Large intestine (tissue), 12 donors: ENCODE data around the gene DKC1. TPM values are rescaled to one million over a fixed set of nuclear protein-coding genes. Genes with fewer than 3 reads are reported as not detected.

ENCODE experiments used
- DNase-seq, 2 donors: peaks; one replicate each; pipeline versions ENCODE4 v3.0.0 to v3.0.0-alpha.2; 2013
- H3K27ac ChIP-seq: one replicate; pipeline ENCODE4 v1.5.1; 2013; ENCODE audit warnings: low read length
- H3K27me3 ChIP-seq: 2 replicates; pipeline ENCODE4 v1.6.1; 2013; ENCODE audit warnings: low read length; ENCODE audit not compliant: control insufficient read depth, insufficient read depth
- H3K36me3 ChIP-seq: 2 replicates; pipeline ENCODE4 v1.6.1; 2013; ENCODE audit warnings: low read length; ENCODE audit not compliant: control insufficient read depth, insufficient read depth
- H3K4me1 ChIP-seq: one replicate; pipeline ENCODE4 v1.6.1; 2013; ENCODE audit warnings: low read length; ENCODE audit not compliant: control insufficient read depth, insufficient read depth
- H3K4me3 ChIP-seq: one replicate; pipeline ENCODE4 v1.5.1; 2013; ENCODE audit warnings: low read length
- H3K9me3 ChIP-seq: one replicate; pipeline ENCODE4 v1.6.1; 2013; ENCODE audit warnings: mild to moderate bottlenecking, low read depth, low read length, moderate library complexity; ENCODE audit not compliant: control insufficient read depth
- WGBS: methylation state at CpG from one replicate; pipeline ENCODE4 v1.1.5; 2013; ENCODE audit warnings: low lambda C conversion rate; ENCODE audit not compliant: insufficient coverage; 5-methylcytosine and 5-hydroxymethylcytosine counted together
- long read RNA-seq, 11 donors: transcript quantifications; one replicate each; lab custom pipeline, GENCODE V29; 2026
- polyA plus RNA-seq: library from polyadenylated mRNA; unstranded; fragments of 120-200 nt; gene quantifications from one replicate; pipeline ENCODE4 v1.2.1, GENCODE V29; 2013

DKC1 gene
- polyA plus RNA-seq: 55.9 TPM
- long read RNA-seq, donor 1, transcript DKC1-201 (15 exons, 2,577 nt): major isoform, 8 of 9 reads
- long read RNA-seq, donor 1, partial matches to known transcripts: 0 of 9 reads
- long read RNA-seq, donor 1, other reads (novel, unspliced or antisense): 0 of 9 reads
- long read RNA-seq, donor 2, transcript DKC1-201 (15 exons, 2,577 nt): major isoform, 6 of 17 reads
- long read RNA-seq, donor 2, partial matches to known transcripts: 7 of 17 reads
- long read RNA-seq, donor 2, other reads (novel, unspliced or antisense): 0 of 17 reads
- long read RNA-seq, donor 3, transcript DKC1-201 (15 exons, 2,577 nt): major isoform, 12 of 33 reads
- long read RNA-seq, donor 3, partial matches to known transcripts: 20 of 33 reads
- long read RNA-seq, donor 3, other reads (novel, unspliced or antisense): 0 of 33 reads
- long read RNA-seq, donor 4: 0 reads
- long read RNA-seq, donor 5, transcript DKC1-201 (15 exons, 2,577 nt): major isoform, 8 of 8 reads
- long read RNA-seq, donor 5, partial matches to known transcripts: 0 of 8 reads
- long read RNA-seq, donor 5, other reads (novel, unspliced or antisense): 0 of 8 reads
- long read RNA-seq, donor 6, transcript DKC1-201 (15 exons, 2,577 nt): major isoform, 6 of 31 reads
- long read RNA-seq, donor 6, partial matches to known transcripts: 21 of 31 reads
- long read RNA-seq, donor 6, other reads (novel, unspliced or antisense): 0 of 31 reads
- long read RNA-seq, donor 7, partial matches to known transcripts: 0 of 2 reads
- long read RNA-seq, donor 7, other reads (novel, unspliced or antisense): 0 of 2 reads
- long read RNA-seq, donor 8, transcript DKC1-201 (15 exons, 2,577 nt): major isoform, 9 of 40 reads
- long read RNA-seq, donor 8, partial matches to known transcripts: 30 of 40 reads
- long read RNA-seq, donor 8, other reads (novel, unspliced or antisense): 0 of 40 reads
- long read RNA-seq, donor 9, transcript DKC1-201 (15 exons, 2,577 nt): major isoform, 5 of 26 reads
- long read RNA-seq, donor 9, partial matches to known transcripts: 18 of 26 reads
- long read RNA-seq, donor 9, other reads (novel, unspliced or antisense): 0 of 26 reads
- long read RNA-seq, donor 10, transcript DKC1-201 (15 exons, 2,577 nt): major isoform, 10 of 75 reads
- long read RNA-seq, donor 10, partial matches to known transcripts: 64 of 75 reads
- long read RNA-seq, donor 10, other reads (novel, unspliced or antisense): 0 of 75 reads
- long read RNA-seq, donor 11, transcript DKC1-201 (15 exons, 2,577 nt): major isoform, 5 of 28 reads
- long read RNA-seq, donor 11, partial matches to known transcripts: 20 of 28 reads
- long read RNA-seq, donor 11, other reads (novel, unspliced or antisense): 0 of 28 reads

- H3K27ac ChIP-seq: peak within 1 kb of the TSS; percentile 85
- peak within 1 kb of the TSS; percentile 54 for H3K4me3 ChIP-seq
- H3K36me3 ChIP-seq: peaks cover 23% of the 10 kb centered on the region
- no CpG with 5 or more reads among the region's 84 CpGs for WGBS
- no peaks in the 10 kb centered on the region for H3K9me3 ChIP-seq
- peaks cover 6% of the 10 kb centered on the region for H3K4me1 ChIP-seq
- DNase-seq: peak; percentile 96 to 97
- H3K27me3 ChIP-seq: no peaks in the 10 kb centered on the region
These were observed at the start of gene DKC1 for GRCh38 chrX:154762537-154763296. DKC1 (plus strand) TSS chrX:154762864; CDS start chrX:154762966, 102 bp downstream.

DNA sequence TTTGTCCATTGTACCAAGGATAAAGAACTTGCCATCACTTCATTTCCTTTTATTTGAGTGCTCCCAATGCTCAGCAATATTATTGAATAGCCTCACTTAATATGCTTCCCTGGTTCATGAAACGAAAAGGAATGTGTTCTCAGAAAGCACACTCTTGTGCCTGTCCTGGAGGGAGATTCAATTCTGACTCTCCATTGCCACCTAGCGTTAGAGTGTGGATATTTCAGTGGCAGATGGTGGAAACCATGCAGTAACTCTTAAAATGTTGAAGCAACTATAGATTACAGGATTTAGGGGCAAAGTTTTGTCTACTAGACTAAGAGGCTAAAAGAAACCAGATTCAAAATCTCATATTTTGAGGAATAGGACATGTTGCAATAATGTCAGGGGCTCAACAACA is 47.7 kb upstream of the DKC1 start:
- Histone ChIP-seq H3K4me1 (no peaks in the 10 kb centered on the region), H3K27ac (no peak overlapping the region), H3K9me3 (no peaks in the 10 kb centered on the region), H3K36me3 (no peaks in the 10 kb centered on the region), H3K4me3 (no peak overlapping the region), H3K27me3 (no peaks in the 10 kb centered on the region)
- no CpG with 5 or more reads among the region's 2 CpGs for WGBS
- DNase-seq: peak in 1 of 2 donors; percentile 15

DNA sequence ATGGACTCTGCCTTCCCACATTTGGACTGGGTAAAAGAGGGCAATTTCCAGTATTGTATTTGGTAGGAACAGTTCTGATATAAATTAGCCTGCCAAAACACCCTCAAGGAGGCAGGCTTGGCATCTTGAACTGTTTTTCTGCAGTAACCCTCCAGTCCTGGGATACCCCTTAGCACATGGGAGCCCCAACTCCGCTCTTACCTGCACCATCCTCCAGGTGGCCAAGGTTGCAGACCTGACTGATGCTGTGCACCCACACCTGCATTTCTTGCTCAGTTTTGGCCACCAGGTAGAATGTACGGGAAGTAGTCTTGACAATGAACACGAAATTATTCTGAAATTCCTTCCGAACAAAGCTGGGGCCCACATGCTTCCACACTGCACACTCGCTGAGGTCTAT is 46.8 kb upstream of the DKC1 start:
- no peaks in the 10 kb centered on the region for H3K27me3 ChIP-seq
- H3K9me3 ChIP-seq: no peaks in the 10 kb centered on the region
- no peak overlapping the region for H3K27ac ChIP-seq
- no peaks in the 10 kb centered on the region for H3K4me1 ChIP-seq
- no peak overlapping the region for H3K4me3 ChIP-seq
- DNase-seq: no peak
- WGBS: no CpG with 5 or more reads among the region's 5 CpGs
- no peaks in the 10 kb centered on the region for H3K36me3 ChIP-seq

GRCh38 chrX:154717824-154718223 is 44.8 kb upstream of the DKC1 start:
- peak in 1 of 2 donors; percentile 6 for DNase-seq
- no peaks in the 10 kb centered on the region for H3K27me3 ChIP-seq
- H3K4me3 ChIP-seq: no peak overlapping the region
- no CpG with 5 or more reads among the region's 7 CpGs for WGBS
- no peak overlapping the region for H3K27ac ChIP-seq
- H3K4me1 ChIP-seq: no peaks in the 10 kb centered on the region
- H3K9me3 ChIP-seq: no peaks in the 10 kb centered on the region
- H3K36me3 ChIP-seq: no peaks in the 10 kb centered on the region

DNA sequence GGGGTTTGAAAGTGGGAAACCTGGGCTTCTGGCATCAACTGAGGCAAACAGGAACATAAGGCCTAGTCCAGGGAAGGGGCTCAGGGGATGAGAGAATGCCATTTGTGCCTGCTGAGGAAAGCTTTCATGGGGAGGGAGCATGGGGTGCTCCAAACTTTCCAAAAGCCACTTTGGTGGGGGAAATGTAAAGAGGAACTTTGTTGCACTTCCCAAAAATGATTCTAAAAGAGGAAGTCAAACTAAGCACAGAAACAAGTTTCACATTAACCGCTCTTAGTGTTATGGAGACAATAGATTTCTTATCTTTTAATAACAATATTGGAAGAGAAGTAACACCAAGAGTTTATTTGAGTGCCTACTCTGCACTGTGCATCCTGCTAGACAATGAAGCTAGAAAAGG is 44.0 kb upstream of the DKC1 start:
- Histone ChIP-seq H3K9me3 (no peaks in the 10 kb centered on the region), H3K36me3 (no peaks in the 10 kb centered on the region), H3K27ac (no peak overlapping the region), H3K4me3 (no peak overlapping the region), H3K27me3 (no peaks in the 10 kb centered on the region), H3K4me1 (no peaks in the 10 kb centered on the region)
- no peak for DNase-seq
- WGBS: no CpG with 5 or more reads among the region's 1 CpG

DNA sequence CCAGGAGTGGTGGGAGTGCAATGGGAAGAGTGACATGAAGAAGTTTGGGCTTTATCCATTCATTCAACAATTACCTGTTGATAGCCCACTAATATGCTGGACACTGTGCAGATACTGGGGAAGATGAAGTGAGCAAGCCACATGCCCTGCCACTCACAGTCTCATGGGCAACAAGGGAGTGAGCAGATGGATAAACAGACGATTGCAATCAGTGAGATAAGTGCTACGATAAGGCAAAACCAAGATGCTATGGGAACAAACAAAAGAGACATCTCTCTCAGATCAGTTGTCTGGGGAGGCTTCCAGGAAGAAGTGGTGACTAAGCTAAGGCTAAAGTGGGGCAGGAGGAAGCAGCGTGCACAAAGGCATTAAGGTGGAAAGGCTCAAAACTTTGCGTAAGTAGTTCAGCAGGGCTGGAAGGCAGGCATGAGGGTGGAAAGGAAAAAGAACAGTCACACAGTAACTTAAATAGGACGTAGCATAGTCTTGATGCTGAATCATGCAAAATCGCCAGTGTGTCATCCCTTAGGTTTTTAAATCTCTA is 43.5 kb upstream of the DKC1 start:
- Histone ChIP-seq H3K4me1 (no peaks in the 10 kb centered on the region), H3K9me3 (no peaks in the 10 kb centered on the region), H3K27me3 (no peaks in the 10 kb centered on the region), H3K36me3 (no peaks in the 10 kb centered on the region), H3K4me3 (no peak overlapping the region), H3K27ac (no peak overlapping the region)
- no peak for DNase-seq
- 100% methylated on average over 1 of the region's 6 CpGs for WGBS

DNA sequence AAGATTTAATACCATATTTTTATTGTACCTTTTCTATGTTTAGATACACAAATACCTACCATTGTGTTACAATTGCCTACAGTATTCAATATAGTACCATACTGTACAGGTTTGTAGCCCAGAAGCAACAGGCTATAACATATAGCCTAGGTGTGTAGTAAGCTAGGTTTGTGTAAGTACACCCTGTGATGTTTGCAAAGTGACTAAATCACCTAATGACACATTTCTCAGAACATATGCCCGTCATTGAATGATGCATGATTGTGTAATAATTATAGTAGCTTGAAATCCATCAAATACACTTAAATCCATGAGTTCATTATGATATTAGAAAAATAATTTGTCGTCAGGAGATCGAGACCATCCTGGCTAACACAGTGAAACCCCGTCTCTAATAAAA is 42.6 kb upstream of the DKC1 start:
- DNase-seq: no peak
- H3K9me3 ChIP-seq: no peaks in the 10 kb centered on the region
- no peak overlapping the region for H3K4me3 ChIP-seq
- no peaks in the 10 kb centered on the region for H3K27me3 ChIP-seq
- no peak overlapping the region for H3K27ac ChIP-seq
- no peaks in the 10 kb centered on the region for H3K4me1 ChIP-seq
- no CpG with 5 or more reads among the region's 4 CpGs for WGBS
- H3K36me3 ChIP-seq: no peaks in the 10 kb centered on the region

GRCh38 chrX:154721155-154721554 is 41.5 kb upstream of the DKC1 start:
- DNase-seq: no peak

GRCh38 chrX:154724993-154725756 is 37.5 kb upstream of the DKC1 start:
- no peak overlapping the region for H3K27ac ChIP-seq
- H3K36me3 ChIP-seq: no peaks in the 10 kb centered on the region
- WGBS: no CpG with 5 or more reads among the region's 2 CpGs
- H3K9me3 ChIP-seq: no peaks in the 10 kb centered on the region
- no peak for DNase-seq
- H3K27me3 ChIP-seq: no peaks in the 10 kb centered on the region
- H3K4me3 ChIP-seq: no peak overlapping the region
- no peaks in the 10 kb centered on the region for H3K4me1 ChIP-seq

More at GRCh38 chrX:154721155-154721554, 41.5 kb upstream of the DKC1 start:
- Histone ChIP-seq H3K36me3 (no peaks in the 10 kb centered on the region), H3K27me3 (no peaks in the 10 kb centered on the region), H3K27ac (no peak overlapping the region), H3K4me3 (no peak overlapping the region), H3K4me1 (no peaks in the 10 kb centered on the region), H3K9me3 (no peaks in the 10 kb centered on the region)
- no CpG with 5 or more reads among the region's 3 CpGs for WGBS
